ENCODE measurements around the gene ZNF574.

DNA sequence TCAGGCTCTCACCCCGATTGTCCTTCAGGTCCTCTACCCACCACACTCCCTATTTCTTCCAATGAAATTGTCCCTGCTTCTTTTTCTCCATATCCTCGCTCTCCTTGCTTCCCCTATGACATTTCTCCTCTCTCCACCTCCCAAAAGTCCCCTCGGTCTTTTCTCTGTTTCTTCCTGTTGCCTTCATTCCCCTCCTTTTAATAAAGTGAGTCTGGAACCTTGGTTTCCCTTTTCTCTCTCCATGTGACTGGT is 676 bp upstream of the ZNF574 start:
- TF ChIP-seq, protein P1, sequence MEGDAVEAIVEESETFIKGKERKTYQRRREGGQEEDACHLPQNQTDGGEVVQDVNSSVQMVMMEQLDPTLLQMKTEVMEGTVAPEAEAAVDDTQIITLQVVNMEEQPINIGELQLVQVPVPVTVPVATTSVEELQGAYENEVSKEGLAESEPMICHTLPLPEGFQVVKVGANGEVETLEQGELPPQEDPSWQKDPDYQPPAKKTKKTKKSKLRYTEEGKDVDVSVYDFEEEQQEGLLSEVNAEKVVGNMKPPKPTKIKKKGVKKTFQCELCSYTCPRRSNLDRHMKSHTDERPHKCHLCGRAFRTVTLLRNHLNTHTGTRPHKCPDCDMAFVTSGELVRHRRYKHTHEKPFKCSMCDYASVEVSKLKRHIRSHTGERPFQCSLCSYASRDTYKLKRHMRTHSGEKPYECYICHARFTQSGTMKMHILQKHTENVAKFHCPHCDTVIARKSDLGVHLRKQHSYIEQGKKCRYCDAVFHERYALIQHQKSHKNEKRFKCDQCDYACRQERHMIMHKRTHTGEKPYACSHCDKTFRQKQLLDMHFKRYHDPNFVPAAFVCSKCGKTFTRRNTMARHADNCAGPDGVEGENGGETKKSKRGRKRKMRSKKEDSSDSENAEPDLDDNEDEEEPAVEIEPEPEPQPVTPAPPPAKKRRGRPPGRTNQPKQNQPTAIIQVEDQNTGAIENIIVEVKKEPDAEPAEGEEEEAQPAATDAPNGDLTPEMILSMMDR (conservative IDR thresholded peaks at IDR 0.05; ENCODE audit: low read depth in 2 of 2) = no peak
- TF ChIP-seq EZH2 (IDR thresholded peaks at IDR 0.05; ENCODE audit: low read depth, unreplicated experiment) = no peak
- no peak for TF ChIP-seq POLR2AphosphoS5 (IDR thresholded peaks at IDR 0.05; ENCODE audit: low read depth)
- TF ChIP-seq STAT1 (IDR thresholded peaks at IDR 0.05; ENCODE audit: unreplicated experiment) = no peak
- TF ChIP-seq JUNB (IDR thresholded peaks at IDR 0.05; ENCODE audit: unreplicated experiment) = no peak
